GM21367 (cell line): ENCODE measurements around the gene AGAP3.

Experiments
- ATAC-seq: cut with Tn5 transposase; IDR thresholded peaks from one replicate; pipeline ENCODE4 v1.9.1; 2021; ENCODE audit not compliant: unreplicated experiment

The AGAP3 gene

GRCh38 chr7:151179287-151179860 lies 93.1 kb downstream of the AGAP3 start:
- no peak for ATAC-seq

DNA sequence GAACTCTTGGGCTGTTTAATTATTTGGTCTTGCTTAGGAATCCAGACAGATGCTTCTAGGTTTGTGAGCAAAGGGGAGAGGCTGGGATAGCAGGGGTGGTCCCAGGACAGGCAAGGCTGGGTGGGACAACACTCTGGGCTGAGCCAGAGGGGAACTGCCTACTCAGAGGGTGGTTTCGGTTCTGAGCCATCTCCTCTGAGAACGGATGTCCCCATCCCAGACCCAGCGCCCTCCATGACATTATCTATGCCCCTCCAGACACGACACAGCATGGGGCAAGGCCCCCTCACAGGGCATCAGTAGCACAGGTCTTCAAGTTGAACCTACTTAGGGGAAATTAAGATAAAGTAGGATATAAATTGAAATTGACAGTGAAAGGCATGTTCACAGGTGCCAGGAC lies 93.7 kb downstream of the AGAP3 start:
- ATAC-seq = no peak

- no peak for ATAC-seq
Observed at GRCh38 chr7:151181011-151181431, 94.7 kb downstream of the AGAP3 start.

- no peak for ATAC-seq
Observed at GRCh38 chr7:151185762-151186639, 99.7 kb downstream of the AGAP3 start.

DNA sequence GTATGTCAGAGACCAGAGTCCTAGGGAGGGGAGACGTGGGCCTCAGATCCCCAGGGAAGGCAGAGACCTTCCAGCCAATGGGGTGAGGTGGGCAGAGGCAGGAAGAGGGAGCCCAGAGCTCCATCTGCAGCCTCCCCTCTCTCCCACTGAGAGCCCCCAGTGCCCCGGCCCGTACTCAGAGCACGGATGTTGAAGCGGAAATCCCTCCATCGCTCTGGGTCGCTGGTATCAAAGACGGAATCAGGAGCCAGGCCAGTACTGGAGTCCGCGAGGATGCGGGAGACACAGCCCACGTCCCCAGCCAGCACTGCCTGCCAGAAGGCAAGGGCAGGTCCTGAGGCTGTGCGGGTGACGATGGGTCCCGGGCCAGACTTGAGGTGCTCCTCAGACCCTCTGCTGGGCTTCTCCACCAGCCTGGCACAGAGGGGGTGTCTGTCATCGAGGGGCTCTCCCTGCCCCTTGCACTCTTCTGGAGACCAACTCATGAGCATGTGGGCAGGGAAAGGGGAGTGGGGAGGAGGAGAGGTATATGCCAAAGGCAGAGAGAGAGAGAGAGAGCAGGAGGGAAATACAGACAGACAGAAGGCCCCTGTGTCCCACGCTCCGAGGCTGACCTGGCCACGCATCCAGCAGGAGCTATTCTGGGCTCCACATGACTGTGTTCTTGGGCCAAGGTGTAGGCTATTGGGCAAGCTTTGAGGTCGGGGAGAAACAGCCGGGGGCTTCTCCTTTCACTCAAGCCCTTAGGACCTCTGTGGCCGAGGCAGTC lies 100.5 kb downstream of the AGAP3 start, which contains the start of gene ASB10:
Gene ASB10, minus strand, starts transcription at position 611 of the 769 bp plus-strand sequence. Its CDS starts 120 bp downstream, at position 491.
- ATAC-seq = no peak

GRCh38 chr7:151187409-151188251 lies 101.4 kb downstream of the AGAP3 start:
- no peak for ATAC-seq

DNA sequence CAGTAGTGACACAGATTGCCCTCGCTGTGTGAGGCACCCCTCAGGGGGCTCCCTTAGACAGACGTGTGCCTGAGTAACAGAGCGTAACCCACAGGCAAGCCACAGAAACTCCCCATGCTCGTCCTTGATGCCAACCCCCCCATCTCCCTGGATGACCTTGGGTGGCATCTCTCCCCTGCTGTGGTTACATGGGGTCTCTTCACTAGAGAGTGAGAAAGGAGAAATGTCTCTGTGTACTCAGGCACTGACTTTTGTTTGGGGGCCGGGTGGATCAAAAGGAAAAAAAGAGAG lies 101.9 kb downstream of the AGAP3 start:
- no peak for ATAC-seq

GRCh38 chr7:151189038-151189437 lies 102.8 kb downstream of the AGAP3 start:
- no peak for ATAC-seq

DNA sequence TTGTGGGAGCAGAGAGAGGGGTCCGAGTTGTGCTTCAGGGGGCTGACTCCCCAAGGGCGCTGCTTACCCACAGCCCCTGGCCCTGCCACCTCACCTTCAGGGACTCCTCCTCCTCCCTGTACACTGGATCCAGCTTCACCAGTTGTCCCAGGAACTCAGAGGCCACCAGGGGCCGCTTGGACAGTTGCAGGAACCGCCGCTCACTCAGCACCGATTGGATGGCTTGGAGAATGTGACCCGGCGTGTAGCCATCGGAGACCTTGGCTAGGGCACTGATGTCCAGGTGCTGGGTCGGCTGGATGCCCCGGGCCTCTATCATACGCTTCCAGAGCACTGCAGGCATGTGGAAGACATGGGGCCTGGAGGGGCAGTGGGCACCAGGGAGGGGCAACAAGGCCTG lies 105.3 kb downstream of the AGAP3 start:
- ATAC-seq = no peak

GRCh38 chr7:151192002-151192539 lies 105.8 kb downstream of the AGAP3 start:
- ATAC-seq = no peak

- ATAC-seq = no peak
Observed at GRCh38 chr7:151193203-151193978, 107.1 kb downstream of the AGAP3 start.
